ENCODE results near the gene ISOC2.
"Not testable (repeated sequence)": the region's sequence is repeated elsewhere in the genome, so short reads cannot be mapped to it uniquely, and the experiment has no call there.

ISOC2 gene

DNA sequence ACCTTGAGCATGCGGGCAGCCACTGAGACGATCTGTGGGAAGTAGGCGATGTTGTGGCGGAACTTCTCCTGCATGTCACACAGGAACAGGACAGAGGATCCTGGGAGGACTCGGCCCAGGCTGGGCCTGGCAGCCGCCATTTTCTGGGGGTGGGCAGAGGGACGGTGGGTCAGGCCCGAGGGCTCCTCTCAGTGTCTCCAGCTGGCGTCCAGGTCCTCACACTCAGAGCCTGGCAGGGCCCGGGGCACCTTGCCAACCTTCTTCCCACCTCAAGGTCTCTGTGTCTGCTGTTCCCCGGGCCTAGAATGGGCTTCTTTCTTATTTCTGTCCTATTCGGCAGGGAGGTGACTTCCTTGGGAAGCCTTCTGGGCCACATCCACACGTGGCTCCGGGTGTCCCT is 5.1 kb downstream of the ISOC2 start:
- DNase-seq: no peak

- no peak for DNase-seq
Observed at GRCh38 chr19:55455576-55456235, 5.7 kb downstream of the ISOC2 start.

DNA sequence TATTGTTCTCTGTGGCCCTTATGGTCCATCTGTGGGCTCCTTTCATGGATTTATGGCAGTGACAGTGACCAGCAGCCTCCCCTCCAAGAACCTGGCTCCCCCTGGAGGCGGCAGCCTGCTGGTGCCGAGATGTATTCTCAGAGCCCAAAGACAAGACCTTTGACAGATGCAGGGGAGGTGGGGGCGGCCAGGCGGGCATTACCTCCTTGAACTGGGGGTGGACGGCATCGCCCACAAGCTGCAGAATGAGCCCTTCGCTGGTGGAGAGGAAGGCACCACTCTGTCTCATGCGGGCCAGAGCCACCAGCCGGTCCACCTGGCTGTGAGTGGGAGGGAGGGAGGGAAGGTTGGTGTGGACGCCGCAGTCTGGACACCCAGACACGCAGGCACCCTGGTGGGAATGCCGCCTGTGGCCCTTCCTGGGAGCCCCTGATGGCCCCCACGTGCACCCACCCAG is 6.6 kb downstream of the ISOC2 start:
- DNase-seq: peak; percentile 22

DNA sequence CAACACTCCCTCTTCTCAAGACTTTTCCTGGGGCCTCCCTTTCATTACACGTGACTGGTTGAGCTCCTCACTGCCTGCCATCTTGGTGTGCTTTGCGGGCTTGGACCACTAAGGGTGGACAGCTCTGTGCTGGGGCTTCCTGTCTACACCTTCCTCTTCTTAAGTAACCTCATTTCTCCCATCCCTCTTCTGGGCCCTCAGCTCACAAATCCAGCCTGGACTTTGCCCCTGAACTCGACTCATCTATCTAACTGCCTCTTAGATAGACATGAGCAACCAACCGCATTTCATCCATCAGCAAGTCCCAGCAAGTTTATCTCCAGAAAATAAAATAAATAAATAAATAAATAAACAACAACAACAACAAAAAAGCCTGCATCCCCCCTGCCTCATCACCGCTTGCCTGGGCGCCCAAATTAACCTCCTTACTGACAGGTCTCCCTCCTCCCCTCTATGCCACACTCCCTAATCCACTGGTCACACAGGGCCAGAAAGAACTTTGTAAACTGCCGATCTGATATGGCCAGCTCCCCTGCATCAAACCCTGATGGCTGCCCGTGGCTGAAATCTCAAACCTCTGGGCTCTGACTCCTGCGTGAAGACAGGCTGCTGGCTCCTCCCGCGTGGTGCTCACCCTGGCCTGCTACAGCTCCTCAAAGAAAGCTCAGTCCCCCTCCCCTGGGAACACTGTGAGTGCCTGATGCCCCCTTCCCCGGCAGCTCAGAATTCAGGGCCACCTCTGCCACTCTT is 7.8 kb downstream of the ISOC2 start:
- no peak for DNase-seq

GRCh38 chr19:55452749-55453346 is 8.6 kb downstream of the ISOC2 start:
- peak; percentile 85 for DNase-seq

GRCh38 chr19:55451965-55452748 is 9.3 kb downstream of the ISOC2 start:
- DNase-seq: peak; percentile 59

- DNase-seq: no peak
Observed at GRCh38 chr19:55451163-55451964, 10.1 kb downstream of the ISOC2 start.

GRCh38 chr19:55449469-55449868 is 12.0 kb downstream of the ISOC2 start:
- no peak for DNase-seq

DNA sequence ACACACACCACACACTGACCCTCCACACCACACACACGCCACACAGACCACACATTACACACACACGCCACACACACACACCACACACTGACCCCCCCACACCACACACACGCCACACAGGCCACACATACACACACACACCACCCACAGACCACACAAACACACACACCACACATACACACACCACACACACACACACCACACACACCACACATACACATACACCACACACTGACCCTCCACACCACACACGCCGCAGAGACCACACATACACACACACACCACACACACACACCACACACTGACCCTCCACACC is 13.3 kb downstream of the ISOC2 start:
- DNase-seq: not testable (repeated sequence)

- peak; percentile 53 for DNase-seq
Observed at GRCh38 chr19:55447421-55448174, 13.8 kb downstream of the ISOC2 start.

GRCh38 chr19:55446060-55446459 is 15.4 kb downstream of the ISOC2 start:
- DNase-seq: no peak

- no peak for DNase-seq
Observed at GRCh38 chr19:55444646-55445045, 16.8 kb downstream of the ISOC2 start.

DNA sequence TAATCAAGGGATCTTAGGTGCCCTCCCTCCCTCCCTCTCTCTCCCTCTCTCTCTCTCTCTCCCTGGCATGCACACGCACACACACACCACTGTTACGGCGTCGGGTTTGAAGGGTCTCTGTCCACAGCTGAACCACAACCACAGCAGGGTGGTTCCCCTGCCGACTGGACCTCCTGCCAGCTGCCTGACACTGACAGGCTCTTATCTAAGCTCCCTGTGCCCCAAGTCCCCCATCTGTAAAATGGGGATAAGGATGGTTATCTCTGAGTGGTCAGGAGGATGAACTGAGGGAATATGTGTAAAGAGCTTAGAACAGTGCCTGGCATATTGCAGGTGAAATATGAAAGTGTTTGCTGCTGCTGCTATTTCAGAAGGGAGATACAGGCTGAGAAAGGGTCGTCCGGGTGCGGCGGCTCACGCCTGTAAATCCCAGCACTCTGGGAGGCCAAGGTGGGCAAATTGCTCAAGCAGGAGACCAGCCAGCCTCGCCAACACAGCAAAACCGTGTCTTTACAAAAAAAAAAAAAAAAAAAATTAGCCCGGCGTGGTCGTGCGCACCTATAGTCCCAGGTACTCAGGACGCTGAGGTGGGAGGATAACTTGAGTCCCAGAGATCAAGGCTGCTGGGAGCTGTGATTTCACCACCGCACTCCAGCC is 17.5 kb downstream of the ISOC2 start:
- DNase-seq: no peak

GRCh38 chr19:55443045-55443823 is 18.2 kb downstream of the ISOC2 start, which contains the start of gene SHISA7:
SHISA7 (minus strand) TSS chr19:55443300; CDS start chr19:55442863, 437 bp downstream.
- DNase-seq: no peak

- peak; percentile 15 for DNase-seq
Observed at GRCh38 chr19:55442372-55442961, 19.0 kb downstream of the ISOC2 start.

- peak; percentile 44 for DNase-seq
Observed at GRCh38 chr19:55441692-55442321, 19.6 kb downstream of the ISOC2 start.

DNA sequence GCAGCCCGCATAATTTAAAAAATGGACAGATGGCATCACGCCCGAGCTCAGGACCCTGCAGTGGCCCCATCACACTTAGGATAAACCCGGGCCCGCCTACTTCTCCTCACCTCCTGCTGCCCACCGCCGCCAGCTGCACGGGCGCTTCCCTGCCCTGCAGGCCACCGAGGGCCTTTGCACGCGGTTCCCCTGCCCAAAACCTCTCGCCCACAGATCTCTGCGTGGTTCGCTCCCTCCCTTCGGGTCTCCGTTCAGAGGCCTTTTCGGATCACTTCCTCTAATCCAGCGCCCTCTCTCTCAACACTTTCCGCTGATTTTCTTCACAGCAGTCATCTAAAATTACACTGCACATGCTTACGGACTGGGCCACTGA is 20.1 kb downstream of the ISOC2 start:
- DNase-seq: no peak

GRCh38 chr19:55440411-55441105 is 20.9 kb downstream of the ISOC2 start:
- DNase-seq: peak; percentile 15

GRCh38 chr19:55439052-55439451 is 22.4 kb downstream of the ISOC2 start:
- no peak for DNase-seq

All from NCI-H1436 (cell line).